Sigmoid colon (tissue), 7 donors: ENCODE measurements around the gene ANAPC15. TPM values are rescaled to one million over a fixed set of nuclear protein-coding genes. Genes with fewer than 3 reads are reported as not detected.

ENCODE experiments used
- DNase-seq: peaks from one replicate; pipeline ENCODE4 v3.0.0-alpha.2; 2019
- H3K27ac ChIP-seq, 4 donors: fragments of 200-600 bp; sonication (generic); one replicate each; pipeline ENCODE4 v1.5.1; 2016 to 2019; ENCODE audit warnings: mild to moderate bottlenecking in 1 of 4
- H3K27me3 ChIP-seq, 3 donors: fragments of 200-600 bp; sonication (generic); one replicate each; pipeline ENCODE4 v1.5.1; 2019; ENCODE audit warnings: mild to moderate bottlenecking in 1 of 3
- H3K36me3 ChIP-seq, 4 donors: fragments of 200-600 bp; sonication (generic); one replicate each; pipeline ENCODE4 v1.5.1; 2016 to 2019
- H3K4me1 ChIP-seq, 4 donors: fragments of 200-600 bp; sonication (generic); one replicate each; pipeline ENCODE4 v1.5.1; 2017 to 2019
- H3K4me3 ChIP-seq, 4 donors: fragments of 200-600 bp; sonication (generic); one replicate each; pipeline ENCODE4 v1.5.1; 2017 to 2019; ENCODE audit warnings: mild to moderate bottlenecking in 2 of 4, moderate library complexity in 1 of 4
- H3K9me3 ChIP-seq, 4 donors: fragments of 200-600 bp in 3 of 4; sonication (generic) in 3 of 4; one replicate each; pipeline versions ENCODE4 v1.5.1 to v1.6.1; 2013 to 2019
- EP300 ChIP-seq, 4 donors: sonication (generic); formaldehyde crosslinking; IDR thresholded peaks; one replicate each; pipeline ENCODE4 v1.6.1; 2017; ENCODE audit warnings: antibody characterized with exemption in 4 of 4
- POLR2A ChIP-seq, 2 donors: fragments of 450-650 bp; IDR thresholded peaks; one replicate each; pipeline ENCODE4 v1.6.1; 2016; ENCODE audit warnings: antibody characterized with exemption in 2 of 2, mild to moderate bottlenecking in 2 of 2, moderate library complexity in 2 of 2
- POLR2AphosphoS5 ChIP-seq, 4 donors: sonication (generic); formaldehyde crosslinking; IDR thresholded peaks; one replicate each; pipeline ENCODE4 v1.6.1; 2017; ENCODE audit warnings: antibody characterized with exemption in 4 of 4
- WGBS, 2 donors: extraction: QIAGEN DNeasy Blood & Tissue Kit; methylation state at CpG; one replicate each; pipeline ENCODE4 v1.1.7; 2013; 5-methylcytosine and 5-hydroxymethylcytosine counted together
- intact Hi-C: fragments of 100-400 bp; cut with DNase I; formaldehyde crosslinking; loops from one replicate; pipeline ENCODE4 v1.15.1; 2023
- polyA plus RNA-seq, 3 donors: library from polyadenylated mRNA; stranded (reverse); fragments of 200-250 nt; gene quantifications; one replicate each; pipeline ENCODE4 v1.2.3, GENCODE V29; 2013
- total RNA-seq, 4 donors: library from RNA; depleted of rRNA; stranded (reverse); fragments of >200 nt; gene quantifications; one replicate each; pipeline ENCODE4 v1.1.0, GENCODE V29; 2016
- TF ChIP-seq, protein P1 (sequence below), 4 experiments: fragments of 450-650 bp in 3 of 4; fragments of 200-600 bp in 1 of 4; IDR thresholded peaks; one replicate each; pipeline ENCODE4 v1.5.1; 2016 to 2019; ENCODE audit warnings: antibody characterized with exemption in 4 of 4, mild to moderate bottlenecking in 3 of 4, moderate library complexity in 2 of 4
- donor health status: healthy with polysubstance abuse.
- donor health status: Bipolar disorder and iron deficiency.
- donor health status: healthy.

Gene ANAPC15
- total and polyA plus RNA-seq, 7 donors: 48.5 to 93.1 (median 77.1) TPM

DNA sequence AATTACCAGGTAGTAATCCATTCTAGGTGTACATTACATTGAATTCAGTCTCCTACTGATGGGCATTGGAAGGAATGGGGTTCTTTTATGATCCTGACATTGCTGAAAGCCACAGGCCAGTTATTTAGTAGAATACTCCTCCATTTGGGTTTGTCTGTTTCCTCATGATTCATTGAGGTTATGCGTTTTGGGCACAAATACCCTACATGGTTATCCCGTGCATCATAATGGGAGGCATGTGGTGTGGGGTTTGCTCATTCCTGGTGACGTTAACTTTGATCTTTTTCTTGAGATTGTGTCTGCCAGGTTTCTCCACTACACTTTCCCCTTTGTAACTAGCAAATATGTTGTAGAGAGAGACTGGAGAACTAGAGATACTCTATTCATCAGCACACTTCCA, 28.6 kb upstream of the ANAPC15 start:
- H3K9me3 ChIP-seq: no peaks in the 10 kb centered on the region
- DNase-seq: no peak
- whole genome bisulfite sequencing, 2 donors: 86 to 89% methylated on average over 3 of the region's 3 CpGs
- TF ChIP-seq POLR2AphosphoS5 (IDR thresholded peaks at IDR 0.05) (no peak), EP300 (IDR thresholded peaks at IDR 0.05) (no peak)
- intact Hi-C loops: no loop called here
- no peaks in the 10 kb centered on the region for H3K27me3 ChIP-seq
- H3K4me3 ChIP-seq: no peak overlapping the region
- H3K4me1 ChIP-seq: no peaks in the 10 kb centered on the region
- no peaks in the 10 kb centered on the region for H3K36me3 ChIP-seq
- H3K27ac ChIP-seq: no peak overlapping the region

DNA sequence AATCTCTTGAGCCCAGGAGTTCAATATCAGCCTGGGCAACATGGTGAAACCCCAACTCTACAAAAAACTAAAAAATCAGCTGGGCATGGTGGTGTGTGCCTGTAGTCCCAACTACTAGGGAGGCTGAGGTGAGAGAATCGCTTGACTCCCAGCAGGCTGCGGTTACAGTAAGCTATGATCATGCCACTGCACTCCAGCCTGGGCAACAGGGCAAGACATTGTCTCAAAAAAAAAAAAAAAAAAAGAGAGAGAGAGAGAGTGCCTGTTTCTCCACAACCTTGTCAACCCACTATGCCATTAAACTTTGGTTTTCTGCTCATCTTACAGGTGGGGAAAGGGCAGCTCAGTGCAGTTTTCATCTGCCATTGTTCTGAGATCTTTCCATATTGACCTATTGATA, 28.2 kb upstream of the ANAPC15 start:
- Histone ChIP-seq H3K9me3 (no peaks in the 10 kb centered on the region), H3K4me3 (no peak overlapping the region), H3K36me3 (no peaks in the 10 kb centered on the region), H3K4me1 (no peaks in the 10 kb centered on the region), H3K27me3 (no peaks in the 10 kb centered on the region), H3K27ac (no peak overlapping the region)
- TF ChIP-seq, protein P1, sequence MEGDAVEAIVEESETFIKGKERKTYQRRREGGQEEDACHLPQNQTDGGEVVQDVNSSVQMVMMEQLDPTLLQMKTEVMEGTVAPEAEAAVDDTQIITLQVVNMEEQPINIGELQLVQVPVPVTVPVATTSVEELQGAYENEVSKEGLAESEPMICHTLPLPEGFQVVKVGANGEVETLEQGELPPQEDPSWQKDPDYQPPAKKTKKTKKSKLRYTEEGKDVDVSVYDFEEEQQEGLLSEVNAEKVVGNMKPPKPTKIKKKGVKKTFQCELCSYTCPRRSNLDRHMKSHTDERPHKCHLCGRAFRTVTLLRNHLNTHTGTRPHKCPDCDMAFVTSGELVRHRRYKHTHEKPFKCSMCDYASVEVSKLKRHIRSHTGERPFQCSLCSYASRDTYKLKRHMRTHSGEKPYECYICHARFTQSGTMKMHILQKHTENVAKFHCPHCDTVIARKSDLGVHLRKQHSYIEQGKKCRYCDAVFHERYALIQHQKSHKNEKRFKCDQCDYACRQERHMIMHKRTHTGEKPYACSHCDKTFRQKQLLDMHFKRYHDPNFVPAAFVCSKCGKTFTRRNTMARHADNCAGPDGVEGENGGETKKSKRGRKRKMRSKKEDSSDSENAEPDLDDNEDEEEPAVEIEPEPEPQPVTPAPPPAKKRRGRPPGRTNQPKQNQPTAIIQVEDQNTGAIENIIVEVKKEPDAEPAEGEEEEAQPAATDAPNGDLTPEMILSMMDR (IDR thresholded peaks at IDR 0.05): no peak
- no peak for TF ChIP-seq EP300 (IDR thresholded peaks at IDR 0.05)
- TF ChIP-seq POLR2AphosphoS5 (IDR thresholded peaks at IDR 0.05): no peak
- DNase-seq: no peak
- WGBS, 2 donors: 96 to 98% methylated on average over 2 of the region's 2 CpGs
- intact Hi-C loops: no loop called here

DNA sequence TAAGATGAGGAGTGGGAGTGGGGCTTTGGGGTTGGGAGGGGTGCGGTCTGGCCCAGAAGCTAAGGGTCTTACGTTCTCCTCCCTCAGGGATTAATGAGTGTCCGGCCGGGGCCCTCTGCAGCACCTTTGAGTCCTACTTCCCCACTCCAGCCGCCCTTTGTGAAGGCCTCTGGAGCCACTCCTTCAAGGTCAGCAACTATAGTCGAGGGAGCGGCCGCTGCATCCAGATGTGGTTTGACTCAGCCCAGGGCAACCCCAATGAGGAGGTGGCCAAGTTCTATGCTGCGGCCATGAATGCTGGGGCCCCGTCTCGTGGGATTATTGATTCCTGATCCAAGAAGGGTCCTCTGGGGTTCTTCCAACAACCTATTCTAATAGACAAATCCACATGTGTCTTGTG, 27.0 kb upstream of the ANAPC15 start:
- no peak for DNase-seq
- 92 to 93% methylated on average over 11 of the region's 11 CpGs for WGBS, 2 donors

DNA sequence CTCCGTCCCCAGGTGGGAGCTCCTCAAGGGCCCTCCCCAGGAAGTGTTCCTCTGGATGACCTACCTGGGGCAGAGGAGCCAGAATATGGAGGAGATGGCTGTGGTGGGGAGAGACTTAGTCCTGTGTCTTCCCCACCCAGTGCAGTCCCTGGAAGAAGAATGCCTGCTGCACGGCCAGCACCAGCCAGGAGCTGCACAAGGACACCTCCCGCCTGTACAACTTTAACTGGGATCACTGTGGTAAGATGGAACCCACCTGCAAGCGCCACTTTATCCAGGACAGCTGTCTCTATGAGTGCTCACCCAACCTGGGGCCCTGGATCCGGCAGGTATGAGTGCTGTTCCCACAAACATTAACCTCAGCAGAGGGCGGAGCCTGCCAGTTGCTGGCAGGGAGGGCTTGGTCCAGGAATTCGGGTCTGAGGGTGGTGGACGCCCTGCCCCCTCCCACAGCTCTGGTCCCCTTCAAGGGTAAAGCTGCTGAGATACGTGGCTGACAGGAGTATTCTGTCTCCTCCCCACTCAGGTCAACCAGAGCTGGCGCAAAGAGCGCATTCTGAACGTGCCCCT, 26.4 kb upstream of the ANAPC15 start:
- Histone ChIP-seq H3K4me1 (no peaks in the 10 kb centered on the region), H3K27ac (no peak overlapping the region), H3K4me3 (no peak overlapping the region), H3K36me3 (no peaks in the 10 kb centered on the region), H3K9me3 (no peaks in the 10 kb centered on the region), H3K27me3 (no peaks in the 10 kb centered on the region)
- TF ChIP-seq EP300 (IDR thresholded peaks at IDR 0.05) (no peak), POLR2A (IDR thresholded peaks at IDR 0.05) (no peak)
- WGBS, 2 donors: 69 to 84% methylated on average over 12 of the region's 12 CpGs
- DNase-seq: no peak
- intact Hi-C loops: no loop called here

More for the DNA sequence above, 27.0 kb upstream of the ANAPC15 start:
- Histone ChIP-seq H3K9me3 (no peaks in the 10 kb centered on the region), H3K36me3 (no peaks in the 10 kb centered on the region), H3K4me3 (no peak overlapping the region), H3K27ac (no peak overlapping the region), H3K27me3 (no peaks in the 10 kb centered on the region), H3K4me1 (no peaks in the 10 kb centered on the region)
- TF ChIP-seq EP300 (IDR thresholded peaks at IDR 0.05) (no peak), POLR2AphosphoS5 (IDR thresholded peaks at IDR 0.05) (no peak), POLR2A (IDR thresholded peaks at IDR 0.05) (no peak)
- TF ChIP-seq, protein P1 (IDR thresholded peaks at IDR 0.05): no peak
- intact Hi-C loops: no loop called here

DNA sequence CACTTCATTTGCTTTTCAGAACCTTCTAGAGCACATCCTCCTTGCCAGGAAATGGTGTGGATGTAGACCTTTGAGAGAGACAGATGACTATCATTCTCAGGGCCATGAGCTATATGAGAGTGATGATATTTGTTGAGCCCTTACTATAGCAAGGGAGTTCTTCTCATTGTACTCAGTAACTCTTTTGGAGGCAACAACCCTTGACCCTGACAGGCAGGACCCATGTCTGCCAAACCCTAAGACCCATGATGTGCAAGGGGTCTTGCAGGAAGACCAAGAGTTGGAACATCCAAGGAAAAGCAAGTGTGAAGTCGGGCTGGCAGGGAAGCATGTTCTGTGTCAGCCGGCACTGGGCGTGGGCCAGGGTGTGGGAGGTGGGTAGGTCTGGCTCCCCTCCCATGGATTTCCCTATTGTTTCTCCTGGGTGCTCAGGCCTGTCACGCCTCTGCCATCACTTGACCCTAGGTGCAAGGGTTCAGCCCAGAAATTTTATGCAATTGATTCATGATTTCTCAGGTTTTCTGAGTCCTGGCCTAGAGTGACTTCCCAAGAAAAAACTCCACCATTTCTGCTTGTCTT, 24.3 kb upstream of the ANAPC15 start:
- H3K27me3 ChIP-seq: no peaks in the 10 kb centered on the region
- intact Hi-C loops: no loop called here
- no peaks in the 10 kb centered on the region for H3K4me1 ChIP-seq
- H3K9me3 ChIP-seq: no peaks in the 10 kb centered on the region
- no peak for DNase-seq
- H3K27ac ChIP-seq: no peak overlapping the region
- H3K4me3 ChIP-seq: no peak overlapping the region
- 49 to 85% methylated on average over 4 of the region's 4 CpGs for WGBS, 2 donors
- TF ChIP-seq, protein P1 (IDR thresholded peaks at IDR 0.05): no peak
- TF ChIP-seq POLR2AphosphoS5 (IDR thresholded peaks at IDR 0.05): no peak
- no peak for TF ChIP-seq POLR2A (IDR thresholded peaks at IDR 0.05)
- no peak for TF ChIP-seq EP300 (IDR thresholded peaks at IDR 0.05)
- H3K36me3 ChIP-seq: no peaks in the 10 kb centered on the region
